ENCODE data around the gene OR2A25.

Gene OR2A25

GRCh38 chr7:144032985-144033709, 36.5 kb upstream of the OR2A25 start:
- TF ChIP-seq MAX (IDR thresholded peaks at IDR 0.05; ENCODE audit: low read depth, low read length) = no peak
- no peak for TF ChIP-seq MYC (IDR thresholded peaks at IDR 0.05; ENCODE audit: low read depth, low read length)
- no peak for TF ChIP-seq CTCF (IDR thresholded peaks at IDR 0.05; ENCODE audit: low read depth, low read length)
- no peak for TF ChIP-seq POLR2A (IDR thresholded peaks at IDR 0.05; ENCODE audit: extremely low read depth, insufficient read length)
- H3K4me3 ChIP-seq (ENCODE audit: low read depth, low read length) = no peak overlapping the region
- no peak for DNase-seq (ENCODE audit: low read depth)

GRCh38 chr7:144035385-144035784, 34.2 kb upstream of the OR2A25 start:
- TF ChIP-seq POLR2A (IDR thresholded peaks at IDR 0.05; ENCODE audit: extremely low read depth, insufficient read length) (no peak), MAX (IDR thresholded peaks at IDR 0.05; ENCODE audit: low read depth, low read length) (no peak), CTCF (IDR thresholded peaks at IDR 0.05; ENCODE audit: low read depth, low read length) (no peak), MYC (IDR thresholded peaks at IDR 0.05; ENCODE audit: low read depth, low read length) (no peak)
- no peak overlapping the region for H3K4me3 ChIP-seq (ENCODE audit: low read depth, low read length)
- no peak for DNase-seq (ENCODE audit: low read depth)

- H3K4me3 ChIP-seq (ENCODE audit: low read depth, low read length) = no peak overlapping the region
- no peak for DNase-seq (ENCODE audit: low read depth)
Measured at GRCh38 chr7:144036302-144036885, 33.2 kb upstream of the OR2A25 start.

GRCh38 chr7:144037414-144038035, 32.1 kb upstream of the OR2A25 start:
- no peak for DNase-seq (ENCODE audit: low read depth)
- TF ChIP-seq POLR2A (IDR thresholded peaks at IDR 0.05; ENCODE audit: extremely low read depth, insufficient read length) = no peak
- no peak for TF ChIP-seq CTCF (IDR thresholded peaks at IDR 0.05; ENCODE audit: low read depth, low read length)
- no peak for TF ChIP-seq MYC (IDR thresholded peaks at IDR 0.05; ENCODE audit: low read depth, low read length)
- no peak for TF ChIP-seq MAX (IDR thresholded peaks at IDR 0.05; ENCODE audit: low read depth, low read length)
- H3K4me3 ChIP-seq (ENCODE audit: low read depth, low read length) = no peak overlapping the region

More at GRCh38 chr7:144036302-144036885, 33.2 kb upstream of the OR2A25 start:
- TF ChIP-seq CTCF (IDR thresholded peaks at IDR 0.05; ENCODE audit: low read depth, low read length) (no peak), MAX (IDR thresholded peaks at IDR 0.05; ENCODE audit: low read depth, low read length) (no peak), MYC (IDR thresholded peaks at IDR 0.05; ENCODE audit: low read depth, low read length) (no peak), POLR2A (IDR thresholded peaks at IDR 0.05; ENCODE audit: extremely low read depth, insufficient read length) (no peak)

- DNase-seq (ENCODE audit: low read depth) = no peak
- TF ChIP-seq POLR2A (IDR thresholded peaks at IDR 0.05; ENCODE audit: extremely low read depth, insufficient read length) (no peak), MYC (IDR thresholded peaks at IDR 0.05; ENCODE audit: low read depth, low read length) (no peak), MAX (IDR thresholded peaks at IDR 0.05; ENCODE audit: low read depth, low read length) (no peak), CTCF (IDR thresholded peaks at IDR 0.05; ENCODE audit: low read depth, low read length) (no peak)
- no peak overlapping the region for H3K4me3 ChIP-seq (ENCODE audit: low read depth, low read length)
Measured at GRCh38 chr7:144038887-144039286, 30.7 kb upstream of the OR2A25 start.

Data from NB4 (cell line).